Activated naive CD4-positive, alpha-beta T cell treated with Interleukin-2 at 50 U/mL for 16 hours (primary cell): ENCODE measurements around the gene NFATC3.

ENCODE experiments used
- DNase-seq: peaks from one replicate; pipeline ENCODE4 v3.0.0-alpha.2; 2020

NFATC3 gene

GRCh38 chr16:68252383-68252782 lies 167.2 kb downstream of the NFATC3 start:
- no peak for DNase-seq

GRCh38 chr16:68253721-68254120 lies 168.6 kb downstream of the NFATC3 start:
- DNase-seq: no peak

- DNase-seq: no peak
These were observed 170.5 kb downstream of the NFATC3 start for GRCh38 chr16:68255712-68256111.

- no peak for DNase-seq
These were observed 172.2 kb downstream of the NFATC3 start for GRCh38 chr16:68257251-68257905.

- DNase-seq: no peak
These were observed 173.0 kb downstream of the NFATC3 start for GRCh38 chr16:68257906-68258800.

- no peak for DNase-seq
These were observed 174.0 kb downstream of the NFATC3 start for GRCh38 chr16:68259007-68259825.

- DNase-seq: no peak
These were observed 178.5 kb downstream of the NFATC3 start for GRCh38 chr16:68263559-68264127.

- DNase-seq: peak; percentile 85
These were observed 179.2 kb downstream of the NFATC3 start, which contains the start of gene SLC7A6 for GRCh38 chr16:68264128-68265077. Gene SLC7A6 (plus strand): TSS chr16:68264526. CDS start chr16:68274727, 10,201 bp downstream.

- peak; percentile 51 for DNase-seq
These were observed 180.1 kb downstream of the NFATC3 start for GRCh38 chr16:68265078-68265920.

GRCh38 chr16:68267612-68268405 lies 182.6 kb downstream of the NFATC3 start:
- no peak for DNase-seq

GRCh38 chr16:68269793-68270192 lies 184.6 kb downstream of the NFATC3 start:
- no peak for DNase-seq

- no peak for DNase-seq
These were observed 185.2 kb downstream of the NFATC3 start for GRCh38 chr16:68270353-68270752.

- DNase-seq: peak; percentile 42
These were observed 187.5 kb downstream of the NFATC3 start for GRCh38 chr16:68272507-68273209.

- DNase-seq: no peak
These were observed 188.3 kb downstream of the NFATC3 start for GRCh38 chr16:68273459-68273858.

- DNase-seq: no peak
These were observed 188.7 kb downstream of the NFATC3 start for GRCh38 chr16:68273896-68274295.

GRCh38 chr16:68274441-68274840 lies 189.3 kb downstream of the NFATC3 start:
- no peak for DNase-seq

- DNase-seq: peak; percentile 20
These were observed 190.5 kb downstream of the NFATC3 start for GRCh38 chr16:68275611-68276191.

GRCh38 chr16:68276223-68276622 lies 191.1 kb downstream of the NFATC3 start:
- DNase-seq: no peak
